GM12873 (cell line): ENCODE measurements around the gene CEL.

Experiments used
- TF ChIP-seq, protein P1 (sequence below): IDR thresholded peaks from 2 replicates; pipeline ENCODE4 v1.5.1; 2012; ENCODE audit warnings: low read depth, mild to moderate bottlenecking, moderate library complexity, low read length, control low read depth; ENCODE audit not compliant: insufficient read depth; ENCODE audit errors: missing control alignments

The CEL gene

DNA sequence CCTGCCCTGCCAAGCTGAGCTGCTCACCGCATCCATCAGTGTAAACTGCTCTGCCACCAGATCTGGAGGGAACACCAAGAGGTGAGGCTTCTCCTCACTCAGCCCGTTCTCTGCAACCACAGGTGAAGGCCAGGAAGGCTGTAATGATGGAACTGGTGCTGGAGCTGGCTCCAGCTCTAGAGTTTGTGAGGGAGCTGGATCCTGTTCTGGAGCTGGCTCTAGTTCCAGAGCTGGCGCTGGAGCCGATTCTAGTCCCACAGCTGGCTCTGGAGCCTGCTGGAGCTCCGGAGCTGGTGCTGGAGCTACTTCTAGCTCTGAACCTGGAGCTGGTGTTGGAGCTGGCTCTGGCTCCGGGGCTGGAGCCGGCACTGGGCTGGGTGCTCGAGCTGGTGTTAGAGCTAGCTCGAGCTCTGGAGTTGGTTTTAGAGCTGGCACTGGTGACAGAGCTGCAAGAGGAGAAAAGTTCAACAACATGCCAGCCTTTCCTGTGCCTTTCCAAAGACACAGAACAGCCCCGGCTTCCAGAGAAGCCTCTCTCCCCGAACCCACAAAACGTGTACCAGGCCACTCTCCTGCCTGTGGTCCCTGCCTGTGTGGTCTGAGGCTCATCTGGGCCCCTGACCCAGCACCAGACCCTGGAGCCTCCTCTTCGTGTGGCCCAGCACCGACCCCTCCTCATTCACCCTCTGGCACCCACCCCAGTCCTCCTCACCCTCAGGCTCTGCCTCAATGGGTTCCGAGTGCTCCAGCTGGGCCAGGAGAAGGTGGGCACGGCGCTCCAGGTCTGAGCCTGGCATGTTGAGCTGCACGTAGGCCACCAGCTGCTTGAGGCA, 46.4 kb downstream of the CEL start:
- TF ChIP-seq, protein P1, sequence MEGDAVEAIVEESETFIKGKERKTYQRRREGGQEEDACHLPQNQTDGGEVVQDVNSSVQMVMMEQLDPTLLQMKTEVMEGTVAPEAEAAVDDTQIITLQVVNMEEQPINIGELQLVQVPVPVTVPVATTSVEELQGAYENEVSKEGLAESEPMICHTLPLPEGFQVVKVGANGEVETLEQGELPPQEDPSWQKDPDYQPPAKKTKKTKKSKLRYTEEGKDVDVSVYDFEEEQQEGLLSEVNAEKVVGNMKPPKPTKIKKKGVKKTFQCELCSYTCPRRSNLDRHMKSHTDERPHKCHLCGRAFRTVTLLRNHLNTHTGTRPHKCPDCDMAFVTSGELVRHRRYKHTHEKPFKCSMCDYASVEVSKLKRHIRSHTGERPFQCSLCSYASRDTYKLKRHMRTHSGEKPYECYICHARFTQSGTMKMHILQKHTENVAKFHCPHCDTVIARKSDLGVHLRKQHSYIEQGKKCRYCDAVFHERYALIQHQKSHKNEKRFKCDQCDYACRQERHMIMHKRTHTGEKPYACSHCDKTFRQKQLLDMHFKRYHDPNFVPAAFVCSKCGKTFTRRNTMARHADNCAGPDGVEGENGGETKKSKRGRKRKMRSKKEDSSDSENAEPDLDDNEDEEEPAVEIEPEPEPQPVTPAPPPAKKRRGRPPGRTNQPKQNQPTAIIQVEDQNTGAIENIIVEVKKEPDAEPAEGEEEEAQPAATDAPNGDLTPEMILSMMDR = no peak

DNA sequence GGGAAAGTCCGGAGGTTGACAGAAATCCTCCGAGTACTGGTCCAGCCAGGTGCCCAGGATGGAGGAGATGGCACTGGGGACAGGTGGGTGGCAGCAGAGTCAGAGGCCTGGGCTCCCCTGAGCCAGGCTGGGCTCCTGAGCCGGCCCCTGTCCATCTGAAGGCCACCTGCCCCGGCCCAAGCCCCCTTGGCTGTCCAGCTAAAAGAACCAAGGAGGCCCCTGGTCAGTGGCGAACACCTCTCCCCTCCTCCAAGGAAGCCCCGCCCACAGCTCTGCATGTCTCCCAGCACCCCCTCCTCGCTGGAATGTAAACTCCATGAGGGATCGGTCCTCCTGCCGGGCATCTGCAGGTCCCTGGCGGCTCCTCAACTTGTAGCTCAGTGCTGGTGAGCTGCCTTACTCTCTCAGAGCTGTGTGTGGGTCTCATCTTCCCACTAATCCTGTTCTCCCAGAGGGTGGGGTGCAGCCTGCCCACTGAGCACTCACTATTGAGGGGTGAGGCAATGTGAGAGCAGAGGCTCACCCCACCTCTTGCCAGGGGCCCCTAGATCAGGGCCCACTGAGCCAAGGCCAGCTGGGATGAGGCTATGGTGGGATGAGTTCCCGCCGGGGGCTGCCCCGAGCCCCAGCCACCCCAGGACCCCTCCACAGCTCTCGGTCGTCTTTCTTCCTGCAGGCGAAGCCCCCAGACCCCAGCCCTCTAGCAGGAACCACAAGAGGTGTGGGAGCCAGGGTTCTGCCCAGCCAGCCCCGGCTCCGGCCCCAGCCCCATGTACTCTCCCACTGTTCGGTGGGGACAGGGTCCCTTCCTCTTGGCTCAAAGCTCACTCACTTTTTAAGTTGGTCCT, 47.2 kb downstream of the CEL start:
- TF ChIP-seq, protein P1 = no peak

DNA sequence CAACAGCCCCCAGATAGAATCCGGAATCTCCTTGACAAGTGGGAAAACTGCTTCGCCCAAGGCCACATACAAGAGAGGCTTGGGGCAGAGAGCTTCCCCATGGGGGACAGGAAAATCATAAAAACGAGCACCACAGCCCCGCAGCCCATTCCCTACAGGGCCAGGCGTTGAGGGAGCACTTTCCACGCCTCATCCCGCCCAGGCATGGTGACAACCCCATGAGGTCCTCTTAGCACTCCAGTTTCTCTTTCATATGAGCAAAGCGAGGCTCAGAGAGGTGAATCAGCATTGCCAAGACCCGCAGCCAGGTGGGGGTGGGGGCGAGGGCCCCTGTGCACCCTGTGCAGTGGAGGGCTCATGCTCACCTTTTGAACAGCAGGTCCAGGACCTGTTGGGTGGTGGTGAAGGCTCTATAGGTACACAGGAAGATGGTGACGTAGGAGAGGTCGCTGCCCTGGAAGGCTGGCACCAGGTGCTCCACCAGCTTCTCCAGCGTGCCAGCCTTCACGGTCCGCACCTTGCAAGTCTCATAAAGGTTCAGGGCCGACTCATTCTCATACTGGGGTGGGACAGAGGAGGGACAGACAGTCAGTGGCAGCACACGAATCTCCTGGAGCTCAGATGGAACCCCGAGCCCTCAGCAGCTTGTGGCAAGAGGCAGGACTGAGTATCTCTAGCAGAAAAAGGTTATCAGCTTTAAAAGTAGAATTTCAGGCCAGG, 48.3 kb downstream of the CEL start:
- TF ChIP-seq, protein P1 = no peak

DNA sequence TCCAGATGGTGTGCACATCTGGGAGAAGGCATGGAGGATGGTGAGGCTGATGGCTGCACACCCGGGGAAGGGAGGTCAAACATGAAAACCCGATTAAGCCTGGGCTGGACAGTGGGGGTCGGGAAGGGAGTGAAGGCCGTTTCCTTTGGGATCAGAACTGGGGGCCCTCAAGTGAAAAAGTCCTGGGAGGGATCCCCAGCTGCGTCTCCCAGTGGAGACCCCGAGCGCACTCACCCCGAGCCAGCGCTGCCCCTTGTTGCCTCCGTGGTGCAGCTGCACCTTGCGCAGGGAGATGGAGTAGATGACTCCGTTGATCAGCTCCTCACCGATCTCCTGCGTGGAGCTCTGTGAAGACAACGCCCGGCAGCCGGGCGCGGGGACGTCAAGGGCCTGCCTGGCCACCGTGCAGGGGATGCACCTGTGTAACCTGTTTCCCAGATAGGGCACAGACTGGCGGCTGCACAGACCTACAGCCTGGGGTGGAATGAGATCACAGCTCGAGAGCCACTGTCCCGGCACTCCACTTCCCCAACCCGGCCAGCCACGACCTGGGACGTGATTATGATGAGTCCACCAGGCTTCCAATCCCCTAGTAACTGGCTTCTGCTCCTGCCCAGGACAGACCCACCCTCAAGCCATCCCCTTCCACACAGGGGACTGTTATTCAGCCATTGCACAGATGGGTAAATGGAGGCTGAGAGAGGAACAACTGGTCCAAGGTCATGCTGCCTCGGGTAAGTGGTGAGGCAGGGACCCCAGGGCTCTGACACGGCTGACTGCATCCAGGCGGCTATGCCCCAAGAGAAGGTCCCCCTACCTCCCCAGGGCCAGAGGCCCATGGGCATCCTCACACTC, 50.3 kb downstream of the CEL start:
- TF ChIP-seq, protein P1 = no peak

DNA sequence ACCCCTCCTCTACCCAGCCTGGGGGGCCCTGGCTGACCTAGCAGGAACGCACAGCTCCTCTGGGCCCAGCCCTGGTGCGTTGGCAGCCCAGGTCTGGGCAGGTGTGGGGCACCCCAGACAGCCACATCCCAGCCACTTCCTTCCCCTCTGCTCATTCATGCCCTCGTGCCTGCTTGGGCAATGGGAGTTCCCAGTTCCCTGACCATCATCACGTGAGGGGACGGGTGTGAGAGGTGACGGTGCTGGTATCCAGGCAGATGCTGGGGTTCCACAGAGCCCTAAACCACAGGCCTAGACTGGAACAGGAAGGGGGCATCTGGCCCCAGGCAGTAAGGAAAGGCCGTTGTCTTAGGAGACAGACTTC, 50.9 kb downstream of the CEL start:
- TF ChIP-seq, protein P1 = no peak

DNA sequence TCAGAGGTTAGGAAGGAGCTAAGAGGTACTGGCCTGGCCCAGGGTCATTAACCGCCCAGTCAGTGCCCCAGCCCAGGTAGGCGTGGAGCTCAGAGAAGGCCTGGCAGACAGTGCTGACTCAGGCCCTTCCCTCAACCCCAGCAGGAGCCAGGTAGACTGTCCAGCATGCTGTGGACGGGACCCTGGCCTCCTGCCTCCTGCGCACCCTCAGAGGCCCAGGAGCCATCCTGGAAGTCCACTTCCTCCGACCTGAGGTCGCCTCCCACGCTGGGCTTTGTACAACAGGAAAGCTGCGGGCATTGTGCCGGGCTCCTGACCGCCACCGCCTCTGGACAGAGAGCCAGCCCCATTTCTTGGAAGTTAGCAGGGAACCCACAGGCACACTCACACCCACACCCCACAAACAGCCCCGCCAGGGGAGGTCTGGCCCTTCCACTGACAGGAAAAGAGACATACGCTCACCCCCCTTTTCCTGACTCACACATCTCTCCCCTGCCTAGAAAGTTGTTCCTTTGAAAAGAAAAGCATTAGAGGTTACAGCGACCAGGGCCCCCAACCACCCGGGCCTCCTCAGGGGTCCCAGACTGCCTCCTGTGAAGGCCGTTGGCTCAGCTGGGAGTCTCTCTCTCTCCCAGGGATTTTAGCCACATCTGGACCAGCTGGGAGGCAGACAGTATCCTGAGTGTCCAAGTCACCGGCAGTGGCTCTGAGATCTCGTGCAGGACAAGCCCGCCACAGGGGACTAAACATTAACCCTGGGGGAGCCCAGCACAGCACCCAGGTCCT, 51.6 kb downstream of the CEL start:
- TF ChIP-seq, protein P1 = no peak
